NB4 (cell line): ENCODE data around the gene COQ5.

ENCODE experiments used
- DNase-seq: peaks from one replicate; pipeline ENCODE4 v3.0.0; 2010; ENCODE audit warnings: low read depth
- H3K4me3 ChIP-seq: one replicate; pipeline ENCODE4 v1.5.1; 2011; ENCODE audit warnings: mild to moderate bottlenecking, low read depth, low read length, moderate library complexity
- MYC ChIP-seq: IDR thresholded peaks from 2 replicates; pipeline ENCODE4 v1.6.1; 2011; ENCODE audit warnings: low read depth, low read length
- POLR2A ChIP-seq: IDR thresholded peaks from 2 replicates; pipeline ENCODE4 v1.6.1; 2011; ENCODE audit warnings: mild to moderate bottlenecking; ENCODE audit not compliant: insufficient read length; ENCODE audit errors: extremely low read depth
- TF ChIP-seq, protein P1 (sequence below): IDR thresholded peaks from 2 replicates; pipeline ENCODE4 v1.6.1; 2011; ENCODE audit warnings: low read depth, low read length
- TF ChIP-seq, protein P2 (sequence below): IDR thresholded peaks from one replicate; pipeline ENCODE4 v1.5.1; 2012; ENCODE audit warnings: low read depth, low read length

The COQ5 gene

DNA sequence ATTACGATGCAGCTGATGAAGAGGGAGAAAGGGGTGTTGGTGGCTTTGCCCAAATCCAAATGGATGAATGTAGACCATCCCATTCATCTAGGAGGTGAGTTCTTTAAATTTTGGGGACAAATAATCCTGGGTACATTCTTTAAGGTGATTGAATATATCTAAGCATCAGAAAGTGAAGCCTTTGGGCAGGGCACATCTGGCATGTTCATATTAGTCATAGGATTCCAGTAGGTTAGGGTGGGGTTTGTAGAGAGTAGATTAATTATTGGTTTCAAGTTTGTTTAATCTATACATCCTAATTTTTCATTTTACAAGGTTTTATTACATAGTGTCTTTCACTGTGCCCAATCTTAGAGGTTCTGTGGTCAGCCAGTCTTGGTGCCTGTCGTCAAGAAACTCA lies 28.6 kb upstream of the COQ5 start:
- DNase-seq: no peak
- no peak overlapping the region for H3K4me3 ChIP-seq
- TF ChIP-seq, protein P1, sequence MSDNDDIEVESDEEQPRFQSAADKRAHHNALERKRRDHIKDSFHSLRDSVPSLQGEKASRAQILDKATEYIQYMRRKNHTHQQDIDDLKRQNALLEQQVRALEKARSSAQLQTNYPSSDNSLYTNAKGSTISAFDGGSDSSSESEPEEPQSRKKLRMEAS: no peak
- TF ChIP-seq, protein P2, sequence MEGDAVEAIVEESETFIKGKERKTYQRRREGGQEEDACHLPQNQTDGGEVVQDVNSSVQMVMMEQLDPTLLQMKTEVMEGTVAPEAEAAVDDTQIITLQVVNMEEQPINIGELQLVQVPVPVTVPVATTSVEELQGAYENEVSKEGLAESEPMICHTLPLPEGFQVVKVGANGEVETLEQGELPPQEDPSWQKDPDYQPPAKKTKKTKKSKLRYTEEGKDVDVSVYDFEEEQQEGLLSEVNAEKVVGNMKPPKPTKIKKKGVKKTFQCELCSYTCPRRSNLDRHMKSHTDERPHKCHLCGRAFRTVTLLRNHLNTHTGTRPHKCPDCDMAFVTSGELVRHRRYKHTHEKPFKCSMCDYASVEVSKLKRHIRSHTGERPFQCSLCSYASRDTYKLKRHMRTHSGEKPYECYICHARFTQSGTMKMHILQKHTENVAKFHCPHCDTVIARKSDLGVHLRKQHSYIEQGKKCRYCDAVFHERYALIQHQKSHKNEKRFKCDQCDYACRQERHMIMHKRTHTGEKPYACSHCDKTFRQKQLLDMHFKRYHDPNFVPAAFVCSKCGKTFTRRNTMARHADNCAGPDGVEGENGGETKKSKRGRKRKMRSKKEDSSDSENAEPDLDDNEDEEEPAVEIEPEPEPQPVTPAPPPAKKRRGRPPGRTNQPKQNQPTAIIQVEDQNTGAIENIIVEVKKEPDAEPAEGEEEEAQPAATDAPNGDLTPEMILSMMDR: no peak
- no peak for TF ChIP-seq MYC
- TF ChIP-seq POLR2A: no peak

DNA sequence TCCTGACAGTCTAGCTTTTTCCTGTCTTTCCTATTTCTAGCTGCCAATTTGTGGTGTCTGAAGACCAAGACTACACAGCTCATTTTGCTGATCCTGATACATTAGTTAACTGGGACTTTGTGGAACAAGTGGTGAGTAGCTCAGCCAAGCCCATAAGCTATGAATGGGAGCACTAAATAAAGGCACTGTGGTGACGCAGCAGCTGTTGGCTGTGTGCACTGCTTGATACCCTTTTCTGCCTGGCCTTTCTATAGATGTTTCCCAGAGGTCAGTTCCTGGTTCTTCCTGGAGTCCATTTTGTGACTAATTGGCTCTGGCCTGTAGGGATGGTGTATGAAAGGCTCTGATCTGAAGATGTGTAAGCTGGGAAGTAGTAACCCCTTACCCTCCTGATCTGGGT lies 25.7 kb upstream of the COQ5 start:
- TF ChIP-seq, protein P2: no peak
- no peak for TF ChIP-seq POLR2A
- TF ChIP-seq MYC: no peak
- TF ChIP-seq, protein P1: no peak
- no peak overlapping the region for H3K4me3 ChIP-seq
- DNase-seq: no peak

DNA sequence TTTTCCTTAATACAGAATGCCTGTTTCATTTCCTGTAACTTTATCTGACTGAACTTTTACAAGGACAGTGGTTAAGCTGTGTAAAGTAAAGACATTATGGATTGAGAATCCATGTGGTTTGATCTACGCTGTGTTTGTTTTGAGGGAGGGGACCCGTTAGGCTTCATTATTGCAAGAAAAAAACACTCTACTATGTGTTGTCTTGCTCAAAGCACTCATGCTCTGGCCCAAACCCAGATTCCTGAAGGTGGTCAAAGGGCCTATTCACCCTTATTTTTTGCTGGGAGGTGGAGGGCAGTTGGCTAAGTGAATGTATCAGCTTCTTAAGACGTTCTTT lies 17.1 kb upstream of the COQ5 start:
- TF ChIP-seq POLR2A: no peak
- no peak for TF ChIP-seq MYC
- TF ChIP-seq, protein P1: no peak
- TF ChIP-seq, protein P2: no peak
- H3K4me3 ChIP-seq: no peak overlapping the region
- no peak for DNase-seq

DNA sequence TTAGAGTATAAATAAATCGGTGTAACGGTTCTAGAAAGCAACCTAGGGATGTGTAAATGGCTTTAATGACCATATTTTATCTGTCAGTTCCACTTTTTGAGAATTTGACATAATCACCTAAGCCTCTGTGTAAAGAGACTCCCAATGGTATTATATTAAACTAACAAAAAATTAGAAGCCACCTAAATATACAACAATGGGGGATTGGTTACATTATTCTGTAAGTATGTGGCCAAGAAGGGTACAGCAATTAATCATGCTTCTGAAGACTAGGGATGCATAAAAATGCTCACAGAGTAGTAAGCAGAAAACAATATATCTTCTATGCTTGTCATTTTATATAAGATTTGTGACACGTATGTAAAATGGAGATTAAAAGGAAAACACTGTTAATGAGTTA lies 15.7 kb upstream of the COQ5 start:
- TF ChIP-seq, protein P1: no peak
- TF ChIP-seq, protein P2: no peak
- TF ChIP-seq MYC (no peak), POLR2A (no peak)
- DNase-seq: no peak
- H3K4me3 ChIP-seq: no peak overlapping the region

DNA sequence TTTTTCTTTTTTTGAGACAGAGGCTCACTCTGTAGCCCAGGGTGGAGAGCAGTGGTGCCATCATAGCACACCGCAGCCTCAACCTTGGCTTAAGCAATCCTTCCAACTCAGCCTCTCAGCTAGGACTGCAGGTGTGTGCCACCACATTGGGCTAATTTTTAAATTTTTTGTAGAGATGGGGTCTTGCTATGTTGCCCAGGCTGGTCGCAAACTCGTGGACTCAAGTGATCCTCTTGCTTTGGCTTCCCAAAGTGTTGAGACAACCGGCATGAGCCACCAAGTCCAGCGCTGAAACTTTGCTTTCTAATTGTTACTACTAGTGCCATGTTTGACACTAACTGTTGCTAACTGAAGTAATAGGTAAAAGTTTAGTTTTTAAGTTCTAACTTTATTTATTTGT lies 13.2 kb upstream of the COQ5 start:
- TF ChIP-seq, protein P1: no peak
- TF ChIP-seq MYC (no peak), POLR2A (no peak)
- TF ChIP-seq, protein P2: no peak
- H3K4me3 ChIP-seq: no peak overlapping the region
- DNase-seq: no peak

DNA sequence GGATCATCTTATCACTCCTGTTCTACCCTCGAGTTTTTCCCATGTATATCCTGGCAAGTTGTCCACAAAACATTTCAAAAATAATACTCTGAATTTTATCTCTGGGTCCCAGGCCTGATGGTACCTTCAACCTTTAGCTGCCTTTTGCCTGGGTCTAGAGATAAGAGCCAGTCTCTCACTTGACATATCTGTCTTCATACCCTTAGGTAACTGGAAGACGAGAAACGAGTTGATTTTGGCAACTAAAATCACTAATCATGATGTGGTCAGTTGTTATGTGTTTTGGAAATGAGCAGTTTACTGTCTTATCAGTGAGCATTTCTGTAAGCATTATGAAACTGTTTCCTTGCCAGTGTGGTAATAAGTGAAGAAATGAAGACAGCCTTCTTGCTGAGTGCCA lies 11.5 kb upstream of the COQ5 start:
- H3K4me3 ChIP-seq: no peak overlapping the region
- TF ChIP-seq MYC (0 out of 2 replicates have a peak, but pooled peaks have one; percentile 19), POLR2A (no peak)
- TF ChIP-seq, protein P2: no peak
- TF ChIP-seq, protein P1: no peak
- DNase-seq: peak; percentile 49
